Activated CD8-positive, alpha-beta memory T cell treated with anti-CD3 and anti-CD28 coated beads, Interleukin-2, amount 50 U/mL, for 24 hours (primary cell): ENCODE results near the gene C8B.

Source experiments
- DNase-seq: peaks from one replicate; pipeline ENCODE4 v3.0.0-alpha.2; 2020; ENCODE audit errors: extremely low read depth

Gene C8B

DNA sequence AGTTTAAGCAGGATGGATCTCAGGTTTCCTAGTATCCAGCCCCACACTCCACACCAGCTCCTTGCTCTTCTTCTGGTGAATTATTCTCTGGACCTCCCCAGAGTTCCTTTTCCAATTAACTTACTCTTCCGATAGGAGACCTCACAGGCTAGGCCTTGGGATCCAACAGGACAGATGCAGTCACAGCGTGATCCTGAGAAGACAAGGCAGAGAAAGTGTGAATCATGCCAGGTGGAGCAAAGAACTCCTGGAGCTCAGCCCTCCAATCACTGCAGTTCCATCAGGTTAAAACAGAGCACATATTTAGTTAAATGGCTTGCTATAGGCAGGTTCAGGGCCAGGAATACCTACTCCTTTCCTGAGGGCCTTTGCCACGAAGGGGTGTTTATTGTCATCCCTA, 34.1 kb downstream of the C8B start:
- DNase-seq = no peak

DNA sequence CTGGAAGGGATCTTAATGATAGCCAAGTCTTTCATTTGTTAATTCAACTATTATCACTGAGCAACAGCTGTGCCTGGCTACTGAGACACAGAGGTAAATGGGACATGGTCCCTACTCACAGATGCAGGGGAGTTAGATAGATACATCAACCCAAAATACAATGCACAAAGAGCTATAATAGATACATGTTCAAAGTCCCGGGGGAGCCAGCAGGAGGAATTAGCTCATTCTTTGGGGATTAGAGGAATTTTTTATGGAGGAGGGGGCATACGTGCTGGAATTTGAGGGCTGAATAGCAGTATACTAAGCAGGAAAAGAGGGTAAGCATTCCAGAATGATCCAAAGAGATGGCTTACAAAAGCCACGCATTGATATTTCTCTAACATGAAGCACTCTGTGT, 34.6 kb downstream of the C8B start:
- no peak for DNase-seq

DNA sequence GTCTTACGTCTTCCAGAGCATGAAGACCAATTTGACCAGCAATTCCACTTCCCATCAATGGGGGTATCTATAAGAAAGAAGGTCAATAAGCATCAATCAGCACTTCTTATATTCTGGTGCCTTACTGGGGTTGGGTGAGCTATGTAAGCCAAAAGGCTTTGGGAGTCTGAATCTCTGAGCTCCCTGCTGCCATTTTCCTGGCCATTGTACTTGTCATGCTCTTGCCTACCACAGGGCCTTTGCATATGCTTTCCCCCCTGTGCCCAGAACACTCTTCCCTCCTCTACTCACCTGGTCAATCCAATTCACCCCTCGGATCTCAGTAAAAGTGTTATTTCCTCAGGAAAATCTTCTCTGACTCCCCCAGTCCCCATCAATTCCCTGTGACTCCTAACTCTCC, 36.3 kb downstream of the C8B start:
- no peak for DNase-seq

DNA sequence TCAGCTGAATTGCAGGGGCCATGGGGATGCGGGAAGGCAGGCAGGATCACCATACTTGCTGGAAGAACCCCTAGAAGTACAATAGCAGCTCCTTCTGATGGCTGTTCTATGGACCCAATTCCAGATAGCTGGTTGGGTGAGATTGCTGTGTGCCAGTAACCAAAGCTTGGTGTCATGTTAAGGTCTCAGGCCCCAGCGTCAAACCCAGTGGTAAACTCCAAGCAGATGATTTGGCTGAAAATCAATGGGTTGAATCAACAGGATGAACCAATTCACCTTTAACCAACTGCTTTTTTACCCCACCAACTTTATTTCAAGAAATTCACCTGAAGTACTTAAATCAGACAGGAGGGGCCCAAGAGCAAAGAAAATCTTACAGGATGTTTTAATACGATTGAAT, 37.8 kb downstream of the C8B start:
- DNase-seq = no peak

DNA sequence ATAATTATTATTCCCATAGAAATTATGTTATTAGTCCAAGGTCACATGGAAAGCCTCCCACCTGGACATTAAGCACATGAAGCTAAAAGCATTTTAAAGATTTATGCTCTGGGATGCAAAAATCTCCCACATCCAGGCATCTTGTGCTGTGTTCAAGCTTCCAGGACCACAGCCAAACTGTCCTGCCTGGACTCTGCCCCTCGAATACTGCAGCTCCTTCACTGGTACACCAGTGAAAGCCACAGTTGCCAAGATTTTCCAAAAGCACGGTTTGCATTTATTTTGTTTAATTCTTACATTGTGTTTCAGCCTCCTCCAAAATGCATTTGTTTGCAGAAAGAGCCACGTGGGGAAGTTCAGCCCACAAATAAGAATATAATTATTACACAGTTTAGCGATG, 38.6 kb downstream of the C8B start:
- no peak for DNase-seq

DNA sequence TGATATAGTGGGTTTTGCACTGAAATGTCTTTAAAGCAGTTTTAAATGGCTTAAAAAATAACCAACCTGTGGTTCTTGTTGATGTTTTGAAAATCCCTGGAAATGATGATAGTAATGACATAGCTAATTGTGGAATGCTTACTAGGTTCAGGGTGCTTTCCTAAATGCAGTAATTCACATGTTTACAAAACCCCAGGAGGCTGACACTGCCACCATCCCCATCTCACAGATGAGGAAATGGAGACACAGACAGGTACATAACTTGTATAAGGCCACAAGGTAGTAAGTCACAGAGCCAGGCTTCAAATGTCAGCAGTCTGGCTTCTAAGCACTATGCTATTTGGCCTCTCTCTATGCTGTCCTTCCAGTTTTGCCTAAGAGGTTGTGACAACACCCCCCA, 40.6 kb downstream of the C8B start:
- DNase-seq = no peak

DNA sequence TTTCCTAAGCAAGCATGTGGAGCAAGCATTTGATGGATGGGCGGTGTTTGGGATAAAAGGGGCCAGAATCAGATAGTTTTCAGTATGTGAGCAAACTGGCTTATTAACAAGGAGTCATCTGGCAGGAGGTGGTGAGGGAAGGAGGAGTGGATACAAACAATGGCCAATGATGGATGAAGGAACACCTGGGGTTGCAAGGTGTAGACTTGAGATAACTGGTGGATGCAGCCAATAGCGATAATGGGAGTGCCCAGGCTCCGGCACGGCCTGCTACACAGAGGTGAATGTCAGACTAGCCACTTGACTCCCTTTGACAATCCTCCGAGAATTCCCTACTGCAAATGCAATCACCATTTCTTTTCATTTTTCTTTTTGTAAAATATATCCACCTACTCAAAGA, 41.7 kb downstream of the C8B start:
- DNase-seq = no peak

DNA sequence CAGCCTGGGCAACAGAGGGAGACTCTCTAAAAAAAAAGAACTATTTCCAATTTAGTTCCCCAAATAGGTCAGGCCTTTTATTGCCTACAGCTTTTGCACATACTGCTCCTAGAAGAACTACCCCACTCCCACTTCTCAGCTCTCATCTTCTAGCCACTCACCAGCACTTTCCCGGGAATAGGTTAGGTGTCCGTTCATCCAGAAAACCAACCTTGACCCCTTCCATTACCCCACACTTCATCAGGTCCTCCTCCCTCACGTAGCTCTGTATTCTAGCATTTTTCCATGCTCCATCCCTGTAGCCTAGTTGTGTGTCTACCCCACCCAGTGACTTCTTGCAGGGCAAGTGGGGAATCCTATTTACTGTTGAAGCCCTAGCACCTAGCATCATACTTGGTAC, 42.6 kb downstream of the C8B start:
- no peak for DNase-seq

DNA sequence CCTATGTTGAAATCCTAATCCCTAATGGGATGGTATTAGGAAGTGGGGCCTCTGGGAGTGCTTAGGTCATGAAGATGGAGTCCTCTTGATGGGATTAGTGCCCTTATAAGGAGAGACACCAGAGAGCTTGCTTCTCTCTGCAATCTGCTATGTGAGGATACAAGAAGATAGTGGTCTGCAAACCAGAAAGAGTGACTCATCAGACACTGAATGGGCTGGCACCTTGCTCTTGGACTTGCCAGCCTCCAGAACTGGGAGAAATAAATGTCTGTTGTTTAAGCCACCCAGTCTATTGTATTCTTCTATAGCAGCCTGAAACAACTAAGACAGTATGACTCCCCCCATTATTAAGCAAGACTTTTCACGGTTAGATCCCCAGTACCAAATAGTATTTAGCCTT, 43.3 kb downstream of the C8B start:
- no peak for DNase-seq

DNA sequence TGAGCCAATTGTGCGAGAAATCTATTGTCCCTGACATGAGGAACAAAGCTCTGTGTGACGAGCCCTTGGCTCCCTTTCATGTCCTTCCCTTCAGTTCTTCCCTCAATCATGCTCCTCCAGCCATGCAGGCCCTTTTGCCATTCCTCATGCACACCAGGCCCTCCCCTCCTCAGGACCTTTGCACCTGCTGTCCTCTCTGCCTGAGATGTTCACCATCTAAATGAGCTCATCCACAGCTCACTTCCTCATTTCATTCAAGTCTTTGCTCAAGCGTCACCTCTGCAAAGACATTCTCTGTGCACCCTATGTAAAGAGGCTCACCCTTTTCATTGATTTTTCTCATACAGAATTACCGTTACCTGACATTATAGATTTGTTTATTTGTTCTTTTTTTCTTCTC, 43.7 kb downstream of the C8B start:
- DNase-seq = no peak

DNA sequence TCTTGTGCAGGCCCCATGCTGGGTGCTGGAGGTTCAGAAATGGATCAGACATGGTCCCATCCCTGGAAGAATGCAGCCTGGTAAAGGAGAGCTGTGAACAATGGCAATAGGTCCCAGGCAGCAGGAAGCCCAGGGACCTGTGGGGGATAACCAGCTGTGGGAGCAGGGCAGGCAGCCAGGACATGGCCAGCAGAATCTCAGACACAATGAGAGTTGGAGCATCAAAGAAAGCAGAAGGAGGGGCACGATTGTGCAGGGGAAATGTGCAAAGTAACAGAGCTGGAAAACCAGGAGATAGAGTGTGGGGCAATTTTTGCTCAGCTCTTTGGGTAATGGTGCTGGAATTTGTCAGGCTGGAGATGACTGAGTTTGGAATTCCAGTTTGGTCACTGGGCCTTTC, 44.3 kb downstream of the C8B start:
- DNase-seq = no peak

DNA sequence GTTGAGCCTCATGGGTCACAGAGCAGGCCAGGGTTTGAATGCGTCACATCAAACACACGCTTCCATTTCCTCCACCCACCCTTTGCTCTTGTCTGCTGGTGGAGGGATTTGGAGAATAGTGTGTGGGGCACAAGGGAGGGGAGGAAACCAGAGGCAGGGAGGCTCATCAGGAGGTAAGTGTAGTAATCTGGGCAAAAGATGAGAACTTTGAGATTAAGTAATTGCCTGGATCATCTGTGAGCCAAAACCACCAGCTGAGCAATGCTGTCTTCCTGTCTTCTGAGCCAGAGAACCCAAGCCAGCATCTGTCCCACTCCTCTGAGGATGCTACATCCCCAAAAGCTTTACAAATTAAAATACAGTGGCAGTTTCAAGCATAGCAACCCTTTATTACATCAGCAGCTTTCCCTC, 45.2 kb downstream of the C8B start:
- no peak for DNase-seq

DNA sequence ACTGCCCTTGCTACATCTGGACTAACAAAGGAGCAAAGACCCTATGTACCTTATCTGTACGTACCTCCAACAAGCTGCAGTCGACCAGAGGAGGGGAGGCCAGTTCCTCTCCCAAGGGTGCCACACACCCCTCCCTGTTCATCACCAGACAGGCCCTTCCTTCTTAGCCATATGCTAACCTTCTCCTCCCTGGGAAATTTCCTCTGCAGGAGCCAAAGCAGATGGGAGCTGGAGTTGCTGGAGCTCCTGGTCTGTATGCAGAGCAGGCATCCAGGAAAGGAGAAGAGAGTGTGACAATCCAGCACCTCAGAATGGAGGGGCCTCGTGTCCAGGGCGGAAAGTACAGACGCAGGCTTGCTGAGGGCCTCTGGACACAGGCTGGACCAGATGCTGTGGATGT, 48.5 kb downstream of the C8B start:
- no peak for DNase-seq

DNA sequence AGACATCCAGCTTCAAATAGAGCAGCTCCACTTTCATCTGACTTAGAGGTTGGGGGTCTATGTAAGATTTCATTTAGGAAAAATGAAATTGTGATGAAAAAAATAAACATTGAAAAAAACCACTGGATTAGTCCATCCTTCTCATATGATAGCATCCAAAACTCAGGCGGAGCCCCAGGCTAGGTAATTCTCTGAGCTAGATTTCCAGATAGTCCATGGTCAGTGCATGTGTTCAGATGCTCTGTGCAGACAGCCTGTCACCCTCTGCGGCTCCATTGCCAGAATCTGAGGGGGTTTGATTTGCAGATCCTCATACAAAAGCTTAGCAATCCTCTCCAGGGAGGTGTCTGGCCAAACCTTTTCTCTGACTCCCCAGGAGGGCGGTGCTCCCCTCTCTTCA, 49.2 kb downstream of the C8B start:
- DNase-seq = no peak

DNA sequence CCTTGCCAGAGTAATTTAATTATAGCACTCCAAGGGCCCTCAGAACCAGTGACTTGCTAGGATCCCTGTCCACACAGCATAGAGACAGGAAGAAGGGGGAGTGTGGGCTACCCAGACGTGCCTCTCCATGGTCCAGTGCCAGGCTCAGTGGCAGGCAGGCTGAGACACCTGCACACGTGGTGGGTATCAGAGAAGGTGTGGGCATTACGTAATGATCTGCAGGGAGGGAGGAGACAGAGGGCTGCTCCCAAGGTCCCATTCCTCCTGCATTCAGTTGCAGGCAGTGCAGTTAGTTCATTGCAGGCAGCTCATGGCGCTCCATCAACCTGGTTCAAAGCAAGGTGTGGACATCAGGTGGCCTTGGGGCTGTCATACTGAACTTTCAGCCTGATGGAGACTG, 49.9 kb downstream of the C8B start:
- DNase-seq = no peak

DNA sequence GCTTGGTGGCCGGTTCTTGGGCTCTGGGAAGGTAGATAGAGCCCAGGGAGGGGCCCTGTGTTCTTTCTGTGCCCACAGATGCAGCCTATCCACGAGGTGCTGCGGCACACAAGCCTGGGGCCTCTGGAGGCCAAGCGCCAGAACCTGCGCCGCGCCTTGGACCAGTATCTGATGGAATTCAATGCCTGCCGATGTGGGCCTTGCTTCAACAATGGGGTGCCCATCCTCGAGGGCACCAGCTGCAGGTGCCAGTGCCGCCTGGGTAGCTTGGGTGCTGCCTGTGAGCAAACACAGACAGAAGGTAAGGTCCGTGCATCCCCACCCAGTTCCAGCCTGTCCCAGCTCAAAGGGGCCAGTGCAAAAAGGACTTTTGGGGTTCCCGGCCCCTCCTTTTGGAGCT, 53.5 kb downstream of the C8B start:
- no peak for DNase-seq

DNA sequence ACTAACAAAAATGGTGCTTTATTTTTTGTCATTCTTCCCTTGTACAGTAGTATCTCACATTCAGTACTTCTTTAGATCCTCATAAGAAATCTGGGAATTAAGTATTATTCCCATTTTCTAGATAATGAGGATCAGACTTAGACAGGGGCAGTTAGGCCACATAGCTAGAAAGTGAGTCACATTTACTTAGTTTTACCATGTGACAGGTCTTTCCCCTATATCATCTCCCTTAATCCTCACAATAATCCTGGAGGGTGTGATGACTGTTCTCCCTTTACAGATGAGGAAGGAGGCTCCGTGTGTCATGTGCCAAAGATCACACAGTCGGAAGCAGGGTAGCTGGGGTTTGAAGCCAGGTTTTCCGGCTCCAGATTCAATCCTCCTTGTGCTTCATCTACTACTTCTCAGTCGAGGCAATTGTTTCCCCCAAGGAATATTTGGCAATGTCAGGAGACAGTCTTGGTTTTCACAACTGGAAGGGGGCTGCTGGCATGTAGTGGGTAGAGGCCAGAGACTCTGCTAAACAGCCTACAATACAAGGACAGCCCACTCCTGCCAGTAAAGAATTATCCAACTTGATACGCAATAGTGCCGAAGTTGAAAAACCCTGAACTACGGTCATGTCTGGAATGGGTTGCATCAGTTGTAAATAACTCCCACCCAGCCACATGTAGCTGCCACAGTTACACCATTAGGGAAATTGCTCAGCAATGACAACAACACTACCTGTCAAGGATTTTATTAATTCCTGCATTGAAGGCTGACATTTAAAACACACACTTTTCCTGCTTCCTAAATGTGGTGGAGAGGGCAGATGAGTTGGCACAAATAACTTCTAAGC, 54.5 kb downstream of the C8B start:
- DNase-seq = no peak

DNA sequence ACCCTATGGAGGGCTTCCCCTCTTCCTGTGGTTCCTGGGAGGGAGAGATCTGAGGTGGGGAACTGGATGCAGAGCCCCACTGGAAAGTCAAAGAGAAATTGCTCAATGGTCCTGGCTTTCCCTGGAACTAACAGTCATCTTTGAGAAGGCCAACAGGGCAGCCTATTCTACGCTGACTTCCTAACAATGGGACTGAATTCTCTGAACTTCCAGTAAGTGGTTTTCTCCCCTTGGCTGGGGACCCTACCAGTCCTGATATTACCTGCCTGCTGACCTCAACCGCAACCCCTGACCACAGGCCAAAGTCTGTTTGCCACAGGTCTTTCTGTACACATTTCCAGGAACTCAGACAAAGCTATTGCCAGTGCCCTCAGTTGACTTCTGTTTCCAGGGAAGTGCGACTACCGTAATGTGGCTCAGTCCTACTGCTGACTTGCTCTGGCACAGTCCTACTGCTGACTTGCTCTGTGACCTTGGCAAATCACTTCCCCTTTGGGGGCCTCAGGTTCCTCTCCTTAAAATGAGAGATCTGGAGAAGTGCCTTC, 55.3 kb downstream of the C8B start:
- no peak for DNase-seq

DNA sequence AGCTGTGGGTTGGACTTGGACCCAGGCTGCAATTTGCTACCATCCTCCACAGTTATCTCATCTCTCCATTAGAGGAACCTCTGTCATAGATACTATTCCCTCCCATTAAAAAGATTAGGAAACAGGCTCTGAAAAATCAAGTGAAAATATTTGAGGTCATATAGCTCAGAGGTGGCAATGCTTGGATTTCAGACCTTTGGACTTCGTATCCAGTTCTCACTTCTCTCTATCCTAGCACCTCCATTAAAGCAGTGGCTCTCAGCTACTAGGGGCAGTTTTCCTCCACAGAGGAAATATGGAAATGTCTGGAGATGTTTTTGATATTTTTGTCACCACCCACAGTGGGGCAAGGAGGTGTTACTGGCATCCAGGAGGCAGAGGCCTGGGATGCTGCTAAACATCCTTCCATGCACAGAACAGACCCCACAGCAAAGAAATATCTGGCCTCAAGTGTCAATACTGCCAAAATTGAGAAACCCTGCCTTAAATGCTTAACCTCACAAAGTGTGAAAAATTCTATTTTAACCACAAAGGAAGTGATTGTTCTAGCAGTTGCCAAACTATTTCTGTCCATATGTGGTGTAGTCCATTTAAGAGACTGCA, 57.1 kb downstream of the C8B start:
- DNase-seq = no peak

DNA sequence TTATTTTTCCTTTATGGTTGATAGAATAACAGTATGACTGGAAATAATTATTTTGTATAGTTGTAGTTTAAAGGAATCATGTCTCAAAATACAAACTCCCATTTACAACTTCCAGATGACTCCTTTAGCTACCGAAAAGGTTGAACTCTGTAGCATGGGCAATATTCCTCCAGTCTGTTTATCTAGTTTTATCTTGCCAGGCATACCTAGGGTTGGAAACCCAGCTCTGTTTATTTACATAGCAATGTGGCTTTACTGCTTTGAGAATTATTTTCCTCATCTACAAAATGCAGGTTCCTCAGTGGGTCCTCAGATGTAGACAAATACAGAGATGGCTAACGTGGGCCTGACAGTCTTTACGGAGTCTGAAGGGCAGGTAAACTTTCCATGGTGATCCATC, 60.1 kb downstream of the C8B start:
- DNase-seq = no peak

DNA sequence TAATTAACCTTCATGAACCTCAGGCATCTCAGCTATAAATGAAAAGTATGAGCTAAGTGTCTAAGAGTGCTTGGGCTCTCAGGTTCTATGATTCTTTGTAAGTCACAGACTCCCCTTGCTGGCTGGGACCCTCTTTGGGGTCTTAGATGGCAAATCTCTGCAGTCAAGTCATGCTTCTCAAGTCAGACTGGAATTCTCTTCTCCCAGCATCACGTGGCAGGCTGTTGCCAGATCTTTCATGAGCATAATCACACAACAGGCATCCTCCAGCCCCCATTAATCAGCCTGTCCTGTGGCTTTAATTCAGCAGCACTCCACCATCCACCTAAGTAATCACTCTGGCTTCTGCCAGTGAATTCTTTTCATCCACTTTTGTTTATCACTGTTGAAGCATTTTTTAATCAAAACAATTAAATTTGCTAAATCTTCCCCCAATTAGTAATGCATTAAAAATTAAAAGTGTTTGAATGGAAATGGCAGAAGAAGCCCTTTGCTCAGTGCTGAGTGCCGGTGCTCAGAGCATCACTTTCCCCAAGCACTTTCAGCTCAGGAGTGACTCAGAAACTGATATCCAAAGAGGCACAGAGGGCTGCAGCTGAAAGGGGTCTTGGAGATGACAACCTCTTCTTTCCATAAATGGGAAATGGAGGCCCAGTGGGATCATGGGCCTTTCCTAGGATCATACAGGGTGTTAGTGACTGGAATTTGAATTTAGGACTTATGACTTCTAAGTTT, 61.0 kb downstream of the C8B start:
- DNase-seq = no peak

DNA sequence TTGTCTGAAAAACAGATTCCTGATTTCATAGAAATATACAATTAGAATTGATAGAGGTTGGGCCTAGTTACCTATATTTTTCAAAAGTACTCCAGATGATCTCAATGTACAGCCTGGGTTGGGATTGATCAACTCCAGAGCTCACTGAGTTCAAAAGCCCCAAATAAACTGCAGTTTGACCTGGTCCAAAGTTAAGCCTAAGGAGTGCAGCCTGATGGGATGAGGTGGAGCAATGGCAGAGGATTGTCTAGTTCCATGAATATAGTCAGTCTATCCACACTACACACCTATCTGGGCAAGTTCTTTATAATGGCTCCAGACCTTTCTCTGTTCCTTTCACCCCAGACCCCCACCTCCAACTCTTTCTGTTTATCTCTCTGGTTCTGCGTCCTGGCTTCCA, 62.0 kb downstream of the C8B start:
- no peak for DNase-seq

DNA sequence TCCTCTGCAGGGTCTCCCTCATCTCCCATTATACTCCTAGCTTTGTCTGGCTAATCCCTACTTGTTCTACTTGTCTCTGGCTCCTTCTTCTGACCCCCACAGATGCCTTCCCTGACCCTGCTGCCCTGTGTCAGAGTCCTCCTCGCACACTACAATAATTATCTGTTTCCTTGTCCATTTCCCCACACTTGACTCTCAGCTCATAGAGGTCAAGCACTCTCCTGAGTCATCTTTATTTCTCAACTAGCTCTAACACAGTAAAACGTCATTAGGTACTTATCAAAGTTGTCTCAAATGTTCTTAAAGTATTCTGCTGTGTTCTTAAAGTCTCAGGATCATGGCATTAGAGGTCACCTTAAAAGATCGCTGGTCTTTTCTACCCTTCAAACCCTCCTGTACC, 64.1 kb downstream of the C8B start:
- DNase-seq = no peak
